Measurements from ENCODE around the gene TMEM14B. TPM values are rescaled to one million over a fixed set of nuclear protein-coding genes. Genes with fewer than 3 reads are reported as not detected.
A peak's percentile ranks its signal among the peaks of the same experiment; 100 is the strongest.

Gene TMEM14B
- total and polyA plus RNA-seq, 9 of the 15 experiments (the other 6 are each of a cell fraction or from before 2014, with no cell fraction given): 174 to 862 (median 263) TPM

- Histone ChIP-seq H3K4me1 (replicated peaks in 1 of 2; ENCODE audit: control insufficient read depth in 2 of 2, insufficient read depth in 2 of 2, low read length in 2 of 2) (peaks cover 28 to 51% of the 10 kb centered on the region in 2 experiments), H3K4me3 (peak overlapping the region; percentile 57), H3K9me1 (ENCODE audit: control insufficient read depth, insufficient read depth, low read length) (no peaks in the 10 kb centered on the region), H3K27ac (ENCODE audit: extremely low read depth, low read depth, low read length) (peak overlapping the region; percentile 46; the same call in 2 of the 3 replicates), H3K9ac (ENCODE audit: insufficient read depth in 1 of 2, low read depth in 2 of 2, low read length in 2 of 2) (peak overlapping the region; percentile 50 to 89; a peak in 3 of 4 replicates), H3K27me3 (ENCODE audit: control insufficient read depth in 2 of 2, insufficient read depth in 2 of 2, low read length in 2 of 2) (no peaks in the 10 kb centered on the region), H3K36me3 (ENCODE audit: control insufficient read depth, insufficient read depth, low read length) (peaks cover 25% of the 10 kb centered on the region), H2AFZ (ENCODE audit: low read depth, low read length) (peak overlapping the region; percentile 91), H3K4me2 (ENCODE audit: insufficient read depth, low read length) (peak overlapping the region; percentile 83), H4K20me1 (replicated peaks; ENCODE audit: control insufficient read depth, insufficient read depth, low read length) (peaks cover 15% of the 10 kb centered on the region), H3K79me2 (ENCODE audit: control insufficient read depth, insufficient read depth, low read length) (peaks cover 43% of the 10 kb centered on the region), H3K9me3 (replicated peaks; ENCODE audit: control insufficient read depth, insufficient read depth, low read depth, low read length) (no peaks in the 10 kb centered on the region)
- in situ Hi-C loops (cut with MboI) (no loop called here), intact Hi-C loops (cut with micrococcal nuclease) (loop anchor here (1.0 to 5.0 kb wide), 4 partner anchors 24 to 53 kb away; partner anchors contain the start of genes C6orf52 and PAK1IP1)
- FAIRE-seq: peak; percentile 59
- CTCF ChIA-PET (ENCODE audit: low intra/inter-chr PET ratio): no interaction called here
- no peak for ATAC-seq
- POLR2A ChIA-PET: interaction anchor here (0.9 to 3.6 kb wide), 9 partner anchors 10 to 52 kb away, joined by 3 to 13 read pairs (median 4); partner anchors contain the start of genes C6orf52, PAK1IP1 and TMEM14C
- 11% methylated on average over 9 of the region's 9 CpGs for WGBS (ENCODE audit: insufficient coverage, low coverage, missing lambda C conversion rate)
- DNase-seq (ENCODE audit: extremely low read depth in 1 of 4, low spot score in 3 of 4): no peak
- no TSS peak for BruUV-seq (replicated peaks)
- no peak for TF ChIP-seq ZNF134 (CRISPR knock-in tag; conservative IDR thresholded peaks at IDR 0.05)
- peak; percentile 23; the same call in 1 of the 2 replicates for TF ChIP-seq ZBTB40 (IDR thresholded peaks at IDR 0.05)
- no peak for TF ChIP-seq ZBTB40 (CRISPR knock-in tag; IDR thresholded peaks at IDR 0.05)
- no peak for TF ChIP-seq SMARCE1 (IDR thresholded peaks at IDR 0.05)
- TF ChIP-seq GATA2 (CRISPR knock-in tag; IDR thresholded peaks at IDR 0.05): 0 out of 2 replicates have a peak, but pooled peaks have one; percentile 33
- no peak for TF ChIP-seq ZHX1 (conservative IDR thresholded peaks at IDR 0.05; ENCODE audit: low read length)
- TF ChIP-seq CEBPG (CRISPR knock-in tag; IDR thresholded peaks at IDR 0.05): peak; percentile 32; the same call in 1 of the 2 replicates
- TF ChIP-seq CEBPG (tag; conservative IDR thresholded peaks at IDR 0.05 in 1 of 2, IDR thresholded peaks at IDR 0.05 in 1 of 2): no peak
- peak; percentile 25; the same call in 1 of the 2 replicates for TF ChIP-seq ETV1 (tag; conservative IDR thresholded peaks at IDR 0.05; ENCODE audit: low read depth)
- TF ChIP-seq U2AF1 (optimal IDR thresholded peaks at IDR 0.05; ENCODE audit: low read depth, low read length): no peak
- no peak for TF ChIP-seq POLR2AphosphoS5 (IDR thresholded peaks at IDR 0.05; ENCODE audit: control insufficient read depth, insufficient read depth, low read depth, low read length)
- TF ChIP-seq ZNF354B (CRISPR knock-in tag; IDR thresholded peaks at IDR 0.05): no peak
Measured at GRCh38 chr6:10746915-10747250, 722 bp upstream of the TMEM14B start.
